ENCODE results near the gene CACNA2D3.

DNA sequence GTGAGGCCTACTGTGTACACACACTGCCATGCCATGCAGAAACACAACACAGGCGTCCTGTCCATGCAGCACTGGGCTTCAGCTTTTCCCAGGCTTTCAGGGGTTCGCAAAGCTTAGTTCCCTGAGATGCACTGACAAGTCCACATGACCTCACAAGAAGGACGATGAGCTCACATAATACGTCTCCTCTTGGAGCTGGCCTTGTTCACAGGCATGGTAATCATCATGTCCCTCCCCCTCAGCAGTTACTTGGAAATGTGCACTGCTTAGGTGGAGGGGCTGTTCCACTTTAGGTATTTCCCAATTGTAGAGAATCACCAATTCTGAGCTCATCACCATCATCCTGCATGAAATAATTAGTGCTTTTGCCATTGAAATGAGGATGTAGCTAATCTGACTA is 496.7 kb downstream of the CACNA2D3 start:
- TF ChIP-seq, protein P1, sequence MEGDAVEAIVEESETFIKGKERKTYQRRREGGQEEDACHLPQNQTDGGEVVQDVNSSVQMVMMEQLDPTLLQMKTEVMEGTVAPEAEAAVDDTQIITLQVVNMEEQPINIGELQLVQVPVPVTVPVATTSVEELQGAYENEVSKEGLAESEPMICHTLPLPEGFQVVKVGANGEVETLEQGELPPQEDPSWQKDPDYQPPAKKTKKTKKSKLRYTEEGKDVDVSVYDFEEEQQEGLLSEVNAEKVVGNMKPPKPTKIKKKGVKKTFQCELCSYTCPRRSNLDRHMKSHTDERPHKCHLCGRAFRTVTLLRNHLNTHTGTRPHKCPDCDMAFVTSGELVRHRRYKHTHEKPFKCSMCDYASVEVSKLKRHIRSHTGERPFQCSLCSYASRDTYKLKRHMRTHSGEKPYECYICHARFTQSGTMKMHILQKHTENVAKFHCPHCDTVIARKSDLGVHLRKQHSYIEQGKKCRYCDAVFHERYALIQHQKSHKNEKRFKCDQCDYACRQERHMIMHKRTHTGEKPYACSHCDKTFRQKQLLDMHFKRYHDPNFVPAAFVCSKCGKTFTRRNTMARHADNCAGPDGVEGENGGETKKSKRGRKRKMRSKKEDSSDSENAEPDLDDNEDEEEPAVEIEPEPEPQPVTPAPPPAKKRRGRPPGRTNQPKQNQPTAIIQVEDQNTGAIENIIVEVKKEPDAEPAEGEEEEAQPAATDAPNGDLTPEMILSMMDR (IDR thresholded peaks at IDR 0.05), result no peak
- no peak for TF ChIP-seq POLR2A (IDR thresholded peaks at IDR 0.05)
